Stimulated activated CD8-positive, alpha-beta memory T cell treated with anti-CD3 and anti-CD28 coated beads, Interleukin-15, amount 100 ng/mL, for 24 hours (primary cell): Measurements from ENCODE around the gene RNASE4.
"Not testable (repeated sequence)": the region's sequence is repeated elsewhere in the genome, so short reads cannot be mapped to it uniquely, and the experiment has no call there.

Source experiments
- DNase-seq: peaks from one replicate; pipeline ENCODE4 v3.0.0-alpha.2; 2020; ENCODE audit warnings: low read depth

RNASE4 gene

GRCh38 chr14:20698934-20699333, 14.6 kb downstream of the RNASE4 start:
- no peak for DNase-seq

GRCh38 chr14:20699931-20700330, 15.6 kb downstream of the RNASE4 start:
- no peak for DNase-seq

GRCh38 chr14:20700965-20701364, 16.6 kb downstream of the RNASE4 start:
- DNase-seq, result not testable (repeated sequence)

GRCh38 chr14:20706657-20707355, 22.4 kb downstream of the RNASE4 start:
- DNase-seq, result no peak

DNA sequence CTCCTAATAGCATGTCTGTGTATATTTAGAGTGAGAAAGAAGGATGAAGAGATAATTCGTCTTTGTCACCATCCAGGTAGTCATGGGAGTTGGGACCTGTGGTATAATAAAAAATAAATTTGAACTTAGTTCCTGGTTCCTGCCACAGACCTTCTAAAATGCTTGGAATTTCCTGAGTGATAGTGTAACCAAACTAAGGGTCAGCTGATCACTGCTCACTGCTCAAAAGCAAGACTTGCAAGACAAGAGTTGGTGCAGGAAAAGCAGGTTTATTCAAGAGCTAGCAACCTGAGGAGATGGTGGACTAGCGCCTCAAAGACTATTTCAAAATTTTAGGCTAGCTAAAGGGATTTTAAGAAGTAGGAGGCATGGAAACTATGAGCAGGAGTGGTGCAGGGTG, 23.3 kb downstream of the RNASE4 start:
- DNase-seq, result no peak

DNA sequence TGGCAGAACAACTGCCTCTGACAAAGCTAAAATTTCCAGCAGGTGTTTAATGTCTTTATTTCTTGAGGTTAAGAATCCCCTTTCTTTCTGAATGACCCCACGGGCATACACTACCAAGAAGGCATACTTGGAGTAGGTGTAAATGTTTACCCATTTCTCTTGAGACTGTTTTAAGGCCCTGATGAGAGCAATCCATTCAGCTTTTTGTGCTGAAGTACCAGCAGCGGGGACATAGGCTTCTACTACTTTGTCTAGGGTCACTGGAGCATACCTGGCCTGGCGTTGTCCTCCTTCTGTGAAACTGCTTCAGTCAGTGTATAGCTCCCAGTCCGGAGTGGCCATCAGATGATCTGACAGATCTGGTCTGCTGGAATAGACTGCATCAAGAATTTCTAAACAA, 26.9 kb downstream of the RNASE4 start:
- no peak for DNase-seq

DNA sequence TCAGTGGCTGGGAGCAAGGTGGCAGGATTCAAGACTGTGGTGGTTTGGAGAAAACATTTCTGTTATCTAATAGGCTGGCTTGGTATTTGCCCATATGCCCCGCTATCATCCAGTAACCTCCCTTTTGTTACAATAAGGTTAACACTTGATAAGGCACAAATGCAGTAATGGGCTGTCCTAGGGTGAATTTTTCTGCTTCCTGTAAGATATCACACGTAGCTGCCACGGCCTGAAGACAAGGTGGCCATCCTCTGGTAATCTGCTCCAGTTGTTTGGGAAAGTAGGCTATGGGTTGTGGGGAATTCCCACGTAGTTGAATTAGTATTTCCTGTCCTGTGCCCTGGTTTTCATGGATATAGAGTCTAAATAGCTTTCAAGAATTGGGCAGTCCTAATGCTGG, 27.3 kb downstream of the RNASE4 start:
- DNase-seq, result no peak

GRCh38 chr14:20712904-20713303, 28.5 kb downstream of the RNASE4 start:
- no peak for DNase-seq

- no peak for DNase-seq
Observed at GRCh38 chr14:20714593-20715250, 30.4 kb downstream of the RNASE4 start.

DNA sequence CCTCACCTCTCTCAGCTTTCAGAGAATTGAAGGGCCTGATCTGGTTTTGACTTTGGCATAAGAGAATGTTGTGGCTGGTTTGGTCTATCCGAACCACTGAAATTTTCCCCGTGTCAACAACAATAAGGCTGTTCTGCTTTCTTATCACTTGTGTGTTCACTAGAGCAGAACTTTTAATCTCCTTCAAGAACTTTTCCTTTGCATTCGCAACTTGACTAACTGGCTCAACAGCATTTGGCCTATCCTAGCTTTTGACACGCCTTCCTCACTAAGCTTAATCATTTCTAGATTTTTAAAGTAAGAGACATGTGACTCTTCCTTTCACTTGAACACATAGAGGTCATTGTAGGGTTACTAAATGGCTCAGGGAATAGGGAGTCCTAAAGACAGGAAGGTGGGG, 35.4 kb downstream of the RNASE4 start:
- DNase-seq, result no peak

DNA sequence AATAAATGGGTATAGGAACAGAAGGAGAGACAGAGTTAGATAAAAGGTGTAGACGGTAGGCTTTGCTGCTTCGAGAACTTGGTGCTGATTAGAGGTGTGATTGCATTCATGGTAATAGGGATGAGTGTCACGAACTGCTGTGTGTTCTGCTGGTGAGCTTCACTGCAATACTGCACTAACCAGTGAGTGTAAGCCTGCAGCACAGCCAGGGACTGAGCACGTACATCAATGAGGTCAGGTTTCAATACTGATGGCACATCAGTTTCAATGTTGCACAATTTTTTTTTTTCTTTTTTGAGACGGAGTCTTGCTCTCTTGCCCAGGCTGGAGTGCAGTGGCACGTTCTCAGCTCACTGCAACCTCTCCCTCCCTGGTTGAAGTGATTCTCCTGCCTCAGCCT, 36.4 kb downstream of the RNASE4 start:
- no peak for DNase-seq

DNA sequence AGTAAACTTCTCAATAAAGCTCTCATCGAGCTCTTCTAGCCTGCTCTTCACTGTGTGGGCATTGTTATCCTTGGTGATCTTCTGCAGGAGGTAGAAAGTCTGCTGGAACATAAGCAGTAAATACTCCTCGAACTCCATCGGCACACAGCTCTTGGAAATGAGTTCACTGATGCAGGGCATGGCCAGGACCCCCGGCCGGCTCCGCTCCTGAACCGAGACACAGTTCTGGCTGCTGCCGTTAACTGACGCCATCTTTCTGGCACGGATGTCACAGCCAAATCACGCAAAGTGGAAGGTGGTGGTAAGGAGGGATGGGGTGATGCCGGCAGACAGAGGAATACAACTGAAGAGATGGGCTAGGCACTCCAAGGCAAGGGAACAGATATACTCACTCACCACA, 37.7 kb downstream of the RNASE4 start:
- DNase-seq, result no peak

DNA sequence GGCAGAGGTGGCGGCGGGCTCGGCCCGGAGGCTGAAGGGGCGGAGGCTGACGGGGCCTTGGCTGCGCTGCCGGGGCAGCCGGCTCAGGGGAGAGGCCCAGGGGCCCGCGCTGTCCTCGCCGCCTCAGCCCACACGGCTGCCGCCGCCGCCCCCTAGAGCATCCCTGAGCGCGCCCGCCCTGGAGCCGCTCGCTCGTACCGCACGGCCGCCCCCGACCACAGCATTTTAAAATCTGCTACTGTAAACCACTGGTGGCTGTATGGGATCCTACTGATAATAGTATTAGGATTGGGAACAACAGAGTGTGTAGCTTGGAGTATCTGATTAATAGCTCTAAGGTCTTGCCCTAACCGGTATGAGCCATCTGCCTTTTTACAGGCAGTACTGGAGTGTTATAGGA, 39.1 kb downstream of the RNASE4 start:
- DNase-seq, result no peak

DNA sequence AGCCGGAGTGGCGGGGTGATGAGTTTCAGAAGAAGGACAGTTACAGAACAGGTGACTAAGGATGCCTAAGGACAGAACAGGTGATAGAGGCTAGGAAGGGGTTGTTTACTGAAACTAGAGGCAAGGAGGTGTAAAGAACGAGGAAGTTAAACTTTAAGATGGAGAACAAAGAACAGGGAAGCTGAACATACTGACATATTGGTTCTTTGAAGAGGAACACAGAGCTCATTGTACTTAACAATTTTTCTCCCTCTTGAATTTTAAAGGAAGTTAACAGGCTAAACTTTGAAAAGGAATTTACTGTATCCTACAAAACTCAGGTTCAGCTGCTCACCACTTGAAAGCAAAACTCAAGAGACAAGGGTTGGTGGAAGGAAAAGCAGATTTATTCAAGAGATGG, 41.8 kb downstream of the RNASE4 start:
- not testable (repeated sequence) for DNase-seq

- DNase-seq, result no peak
Observed at GRCh38 chr14:20726531-20726930, 42.2 kb downstream of the RNASE4 start.

- no peak for DNase-seq
Observed at GRCh38 chr14:20730891-20731290, 46.5 kb downstream of the RNASE4 start.

GRCh38 chr14:20732477-20732876, 48.1 kb downstream of the RNASE4 start:
- DNase-seq, result no peak

DNA sequence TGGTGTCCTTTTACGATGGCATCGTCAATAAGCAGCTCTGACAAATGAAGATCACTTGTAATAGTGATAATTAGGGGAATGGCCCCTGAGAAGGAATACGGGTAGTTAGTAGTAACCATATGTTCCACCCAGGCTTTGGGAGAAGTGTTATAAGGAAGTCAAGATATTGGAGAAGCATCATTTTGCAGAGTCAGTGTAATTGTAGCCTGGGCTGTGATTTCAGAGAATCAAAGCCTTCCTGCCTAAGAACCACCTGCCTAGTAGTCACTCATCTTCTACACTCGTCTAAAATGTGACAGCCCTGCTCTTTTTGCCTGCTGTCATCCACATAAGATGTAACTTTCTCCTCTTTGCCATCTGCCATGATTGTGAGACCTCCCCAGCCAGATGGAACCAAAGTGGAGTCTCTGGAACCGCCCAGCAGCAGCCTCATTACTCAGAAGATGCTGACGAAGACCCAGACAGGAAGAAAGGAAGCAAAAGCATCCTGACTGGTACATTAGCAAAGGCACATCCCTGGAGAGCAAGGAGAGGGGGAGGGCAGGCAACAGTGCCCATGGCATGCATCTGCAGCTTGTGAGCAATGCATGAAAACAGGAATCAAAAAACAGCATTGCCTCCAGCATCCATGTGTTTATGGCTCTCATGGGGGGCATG, 48.7 kb downstream of the RNASE4 start:
- no peak for DNase-seq

DNA sequence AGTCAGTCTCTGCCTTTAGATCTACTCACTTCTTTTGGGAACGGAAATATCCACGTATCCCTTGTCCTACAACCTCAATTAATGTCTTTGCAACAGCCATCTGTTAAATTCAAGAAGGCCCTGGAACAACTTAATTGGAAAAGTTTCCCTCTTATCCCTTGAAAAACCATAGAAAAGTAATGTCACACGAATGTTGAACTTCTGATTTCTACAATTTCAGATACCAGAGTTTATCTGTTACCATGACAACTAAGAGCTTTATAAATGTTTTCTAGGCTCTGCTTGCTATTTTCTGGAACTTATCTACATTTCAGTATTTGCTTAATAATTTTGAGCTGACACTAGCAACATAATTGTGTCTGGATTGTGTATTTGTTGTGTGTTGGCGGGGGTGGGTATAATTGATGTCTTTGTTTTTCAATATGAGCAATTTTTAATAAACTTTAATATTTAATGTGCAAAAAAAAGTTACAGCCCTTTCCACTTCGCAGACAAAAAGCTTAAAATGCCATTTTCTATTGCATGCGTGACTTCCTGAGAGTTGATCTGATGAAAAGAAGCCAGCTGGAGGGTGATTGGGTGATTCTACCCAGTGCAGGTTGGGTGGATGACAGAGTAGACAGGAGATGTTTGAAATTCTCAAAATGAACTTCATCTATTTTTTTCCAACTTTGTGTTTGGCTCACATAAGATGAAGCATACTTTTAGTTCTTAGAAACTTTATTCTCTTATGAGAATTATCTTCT, 49.5 kb downstream of the RNASE4 start:
- DNase-seq, result no peak

DNA sequence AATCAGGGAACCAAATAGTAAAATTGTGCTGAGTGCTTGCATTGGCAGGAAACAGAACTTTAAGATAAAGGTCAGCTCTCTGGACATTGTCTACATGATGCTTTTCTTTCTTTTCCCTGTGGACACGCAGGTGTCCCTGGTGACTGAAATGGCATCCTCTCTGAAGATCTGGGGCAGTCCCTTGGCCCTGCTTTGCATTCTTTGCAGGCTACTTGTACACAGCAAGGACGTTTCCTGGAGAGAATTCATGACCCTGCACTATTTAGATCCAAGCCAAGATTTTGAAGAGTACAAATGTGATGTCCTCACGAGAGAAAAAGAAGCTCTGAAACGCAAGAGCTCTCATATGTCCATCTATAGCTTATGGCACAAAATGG, 50.1 kb downstream of the RNASE4 start:
- DNase-seq, result no peak

GRCh38 chr14:20738292-20738691, 53.9 kb downstream of the RNASE4 start:
- DNase-seq, result not testable (repeated sequence)

DNA sequence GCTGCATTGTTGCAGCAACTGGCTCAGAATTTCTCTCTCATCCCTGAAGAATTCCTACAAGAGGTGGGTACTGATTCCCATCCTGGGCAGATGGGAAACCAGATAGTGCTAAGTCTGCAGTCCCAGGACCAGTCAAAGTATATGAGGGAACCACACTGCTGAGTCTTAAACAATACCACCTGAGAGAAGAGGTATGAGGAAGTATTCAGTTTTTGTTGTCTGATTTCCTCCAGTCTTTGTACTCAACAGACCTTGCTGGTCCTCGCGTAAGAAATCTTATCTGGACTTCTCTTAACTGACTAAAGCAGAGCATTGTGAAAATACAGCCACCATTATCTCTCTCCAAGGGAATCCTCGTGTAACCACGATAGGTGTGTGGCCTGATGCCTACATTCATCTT, 57.8 kb downstream of the RNASE4 start:
- DNase-seq, result no peak

DNA sequence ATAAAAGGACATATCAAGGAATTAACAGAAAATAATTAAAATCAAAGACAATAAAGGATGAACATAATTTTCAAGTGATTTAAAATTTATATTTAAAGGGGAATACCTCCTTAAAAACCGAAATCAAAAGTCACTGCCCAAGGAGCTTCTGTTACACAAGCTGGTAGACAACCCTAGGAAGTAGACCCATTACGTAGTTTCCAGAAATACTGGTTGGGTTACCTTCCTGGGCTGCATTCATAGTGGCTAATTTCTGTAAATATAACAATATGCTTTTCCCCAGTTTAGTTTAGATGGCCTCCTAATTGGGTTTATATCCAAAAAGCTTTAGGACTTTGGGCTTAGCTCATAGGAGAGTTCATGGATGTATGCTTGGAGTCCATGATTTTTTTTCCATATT, 59.2 kb downstream of the RNASE4 start:
- no peak for DNase-seq
